Measurements from ENCODE around the gene BCORL1. TPM values are rescaled to one million over a fixed set of nuclear protein-coding genes. Genes with fewer than 3 reads are reported as not detected.
A peak's percentile ranks its signal among the peaks of the same experiment; 100 is the strongest.

BCORL1 gene
- total RNA-seq, 4 donors from 2014 or later, result 3.8 to 13.8 (median 10.5) TPM

GRCh38 chrX:130049821-130050220 is 67.4 kb downstream of the BCORL1 start:
- no peak for DNase-seq (ENCODE audit: extremely low spot score)
- no peaks in the 10 kb centered on the region for H3K9me3 ChIP-seq
- intact Hi-C loops (cut with DNase I), result loop anchor here (10.0 kb wide), 1 partner anchor 445 kb away; no protein-coding TSS in a partner anchor
- 85% methylated on average over 8 of the region's 8 CpGs for WGBS
- peaks cover 0 to 88% (median 70%) of the 10 kb centered on the region in 4 donors for H3K36me3 ChIP-seq
- no peak overlapping the region for H3K4me3 ChIP-seq
- no peak overlapping the region for H3K27ac ChIP-seq (replicated peaks in 1 of 4)
- no peaks in the 10 kb centered on the region for H3K27me3 ChIP-seq
- H3K4me1 ChIP-seq, result peaks cover 0 to 17% (median 14%) of the 10 kb centered on the region in 4 donors
- no peak for TF ChIP-seq EP300 (IDR thresholded peaks at IDR 0.05)
- TF ChIP-seq CTCF (IDR thresholded peaks at IDR 0.05), result no peak
- TF ChIP-seq POLR2A (IDR thresholded peaks at IDR 0.05; ENCODE audit: low read depth), result no peak
- TF ChIP-seq POLR2AphosphoS5 (IDR thresholded peaks at IDR 0.05), result peak in 1 of 2 donors; percentile 18

GRCh38 chrX:130051176-130051845 is 68.9 kb downstream of the BCORL1 start:
- WGBS, result 84% methylated on average over 12 of the region's 12 CpGs
- Histone ChIP-seq H3K27ac (replicated peaks in 1 of 4) (no peak overlapping the region), H3K36me3 (peaks cover 0 to 81% (median 62%) of the 10 kb centered on the region in 4 donors), H3K27me3 (no peaks in the 10 kb centered on the region), H3K9me3 (no peaks in the 10 kb centered on the region), H3K4me3 (no peak overlapping the region), H3K4me1 (peaks cover 0 to 28% (median 25%) of the 10 kb centered on the region in 4 donors)
- no peak for TF ChIP-seq POLR2A (IDR thresholded peaks at IDR 0.05; ENCODE audit: low read depth)
- no peak for DNase-seq (ENCODE audit: extremely low spot score)
- intact Hi-C loops (cut with DNase I), result loop anchor here (10.0 kb wide), 1 partner anchor 447 kb away; no protein-coding TSS in a partner anchor

GRCh38 chrX:130053236-130053635 is 70.8 kb downstream of the BCORL1 start:
- 87% methylated on average over 10 of the region's 10 CpGs for WGBS
- intact Hi-C loops (cut with DNase I), result loop anchor here (10.0 kb wide), 1 partner anchor 448 kb away; no protein-coding TSS in a partner anchor

GRCh38 chrX:130055103-130055502 is 72.7 kb downstream of the BCORL1 start:
- intact Hi-C loops (cut with DNase I), result loop anchor here (10.0 kb wide), 1 partner anchor 450 kb away; no protein-coding TSS in a partner anchor
- no peaks in the 10 kb centered on the region for H3K27me3 ChIP-seq
- peaks cover 0 to 39% (median 31%) of the 10 kb centered on the region in 4 donors for H3K4me1 ChIP-seq
- TF ChIP-seq POLR2AphosphoS5 (IDR thresholded peaks at IDR 0.05) (peak in 1 of 2 donors; percentile 24), EP300 (IDR thresholded peaks at IDR 0.05) (no peak)
- WGBS, result 62% methylated on average over 11 of the region's 11 CpGs
- no peaks in the 10 kb centered on the region for H3K9me3 ChIP-seq
- H3K4me3 ChIP-seq, result no peak overlapping the region
- DNase-seq (ENCODE audit: extremely low spot score), result no peak
- H3K27ac ChIP-seq (replicated peaks in 1 of 4), result peak overlapping the region; percentile 51 to 61 (median 57)
- peaks cover 0 to 51% (median 37%) of the 10 kb centered on the region in 4 donors for H3K36me3 ChIP-seq

More at GRCh38 chrX:130053236-130053635, 70.8 kb downstream of the BCORL1 start:
- no peak for TF ChIP-seq CTCF (IDR thresholded peaks at IDR 0.05)
- no peak for TF ChIP-seq EP300 (IDR thresholded peaks at IDR 0.05)
- no peak for TF ChIP-seq POLR2A (IDR thresholded peaks at IDR 0.05; ENCODE audit: low read depth)
- no peak for TF ChIP-seq POLR2AphosphoS5 (IDR thresholded peaks at IDR 0.05)
- DNase-seq (ENCODE audit: extremely low spot score), result no peak
- Histone ChIP-seq H3K4me1 (peaks cover 0 to 28% (median 25%) of the 10 kb centered on the region in 4 donors), H3K4me3 (no peak overlapping the region), H3K9me3 (no peaks in the 10 kb centered on the region), H3K27ac (replicated peaks in 1 of 4) (no peak overlapping the region), H3K36me3 (peaks cover 0 to 67% (median 44%) of the 10 kb centered on the region in 4 donors), H3K27me3 (no peaks in the 10 kb centered on the region)

- no peak for DNase-seq (ENCODE audit: extremely low spot score)
- intact Hi-C loops (cut with DNase I), result loop anchor here (10.0 kb wide), 1 partner anchor 451 kb away; no protein-coding TSS in a partner anchor
- peak overlapping the region in 1 of 4 donors; percentile 54 for H3K27ac ChIP-seq (replicated peaks in 1 of 4)
- no peaks in the 10 kb centered on the region for H3K9me3 ChIP-seq
- WGBS, result 79% methylated on average over 16 of the region's 18 CpGs
- peaks cover 0 to 45% (median 30%) of the 10 kb centered on the region in 4 donors for H3K36me3 ChIP-seq
- no peak overlapping the region for H3K4me3 ChIP-seq
- no peaks in the 10 kb centered on the region for H3K27me3 ChIP-seq
- TF ChIP-seq POLR2AphosphoS5 (IDR thresholded peaks at IDR 0.05) (no peak), CTCF (IDR thresholded peaks at IDR 0.05) (no peak), POLR2A (IDR thresholded peaks at IDR 0.05; ENCODE audit: low read depth) (no peak)
- peaks cover 0 to 46% (median 33%) of the 10 kb centered on the region in 4 donors for H3K4me1 ChIP-seq
Observed at GRCh38 chrX:130055899-130056298, 73.5 kb downstream of the BCORL1 start.
